ENCODE measurements around the gene MELTF.

MELTF gene

DNA sequence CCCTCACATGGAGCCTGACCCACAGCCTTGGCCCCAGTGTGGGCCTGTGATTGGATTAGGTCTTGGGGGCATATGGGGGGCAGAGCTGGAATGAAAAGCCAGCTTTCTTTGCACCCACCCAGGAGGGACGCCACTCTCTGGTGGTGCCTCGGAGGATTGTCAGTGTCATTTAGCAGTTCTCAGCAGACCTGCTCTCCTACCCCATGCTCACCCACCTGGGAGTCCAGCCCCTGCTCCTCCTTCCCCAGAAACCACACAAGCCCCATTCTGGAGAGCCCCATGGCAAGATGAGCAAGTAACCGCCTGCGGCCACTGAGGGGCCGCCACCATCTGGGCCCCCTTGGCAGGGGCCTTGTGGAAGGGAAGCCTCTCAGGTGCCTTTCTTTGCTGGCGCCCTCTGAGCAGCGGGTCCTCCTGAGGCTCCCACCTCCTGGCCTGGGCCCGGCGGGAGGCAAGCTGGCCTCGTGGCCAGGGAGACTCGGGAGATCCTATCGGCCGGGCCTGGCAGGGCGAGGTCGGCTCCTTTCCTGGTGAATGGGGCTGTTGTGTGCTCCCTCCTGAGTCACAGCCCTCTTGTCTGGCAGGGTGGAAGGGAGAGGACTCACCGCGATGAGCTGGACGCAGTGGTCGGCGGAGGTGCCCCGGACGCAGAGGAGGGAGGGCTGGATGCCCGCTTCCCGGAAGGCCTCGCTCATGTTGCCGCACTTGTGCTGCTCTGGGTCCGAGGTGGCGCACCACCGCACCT, 2.3 kb downstream of the MELTF start:
- in situ Hi-C loops (cut with MboI; ENCODE audit: low sequenced_read_pairs), result no loop called here

DNA sequence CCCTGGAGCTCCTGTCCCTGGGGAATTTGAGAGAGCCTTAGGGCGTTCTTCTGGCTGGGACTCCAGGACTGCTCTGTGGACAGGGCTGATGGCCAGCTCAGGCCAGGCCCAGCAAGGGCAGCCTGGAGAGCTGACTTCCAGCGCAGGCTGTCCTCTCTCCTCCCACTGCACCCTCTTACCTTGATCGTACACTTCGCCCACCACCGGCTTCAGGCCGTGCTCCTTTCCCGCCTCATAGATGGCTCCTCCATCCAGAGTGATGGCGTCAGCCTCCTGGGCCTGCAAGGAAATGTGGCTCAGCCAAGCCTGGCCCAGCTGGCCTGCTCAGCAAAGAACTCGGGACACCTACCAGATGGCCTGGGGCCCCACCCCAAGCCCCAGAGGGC, 3.1 kb downstream of the MELTF start:
- in situ Hi-C loops (cut with MboI; ENCODE audit: low sequenced_read_pairs), result no loop called here

DNA sequence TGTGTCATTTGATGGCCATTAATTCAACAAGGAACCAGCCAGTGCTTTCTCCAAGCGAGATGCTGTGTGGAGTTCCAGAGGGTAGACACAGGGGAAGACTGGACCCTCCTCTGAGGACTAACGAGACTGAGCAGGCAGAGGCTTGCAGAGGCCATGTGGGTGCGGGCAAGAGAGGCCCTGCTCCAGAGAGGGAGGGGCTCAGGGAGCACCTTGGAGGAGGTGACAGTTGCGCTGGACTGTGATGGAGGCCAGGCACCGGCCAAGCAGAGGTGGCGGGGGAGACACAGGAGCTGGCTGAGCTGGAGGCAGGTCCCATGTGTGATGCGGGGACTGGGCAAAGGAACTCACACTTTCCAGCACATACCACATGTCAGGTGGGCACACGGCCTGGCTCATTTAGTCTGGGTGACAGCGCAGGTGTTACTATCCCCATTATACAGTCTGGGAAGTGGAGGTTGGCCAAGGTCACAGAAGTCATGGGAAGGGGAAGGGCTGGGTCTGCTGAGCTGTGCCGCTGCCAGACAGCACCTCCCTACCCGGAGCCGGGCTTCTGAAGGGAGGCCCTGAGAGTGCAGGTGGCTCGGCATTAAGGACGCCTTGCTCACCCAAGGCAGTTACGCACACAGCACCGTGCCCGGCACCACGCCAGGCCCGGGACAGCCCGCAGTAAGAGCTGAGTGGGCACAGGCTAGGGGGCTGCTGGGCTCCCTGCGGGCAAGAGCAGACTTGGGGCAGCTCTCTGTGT, 3.7 kb downstream of the MELTF start:
- in situ Hi-C loops (cut with MboI; ENCODE audit: low sequenced_read_pairs), result no loop called here

DNA sequence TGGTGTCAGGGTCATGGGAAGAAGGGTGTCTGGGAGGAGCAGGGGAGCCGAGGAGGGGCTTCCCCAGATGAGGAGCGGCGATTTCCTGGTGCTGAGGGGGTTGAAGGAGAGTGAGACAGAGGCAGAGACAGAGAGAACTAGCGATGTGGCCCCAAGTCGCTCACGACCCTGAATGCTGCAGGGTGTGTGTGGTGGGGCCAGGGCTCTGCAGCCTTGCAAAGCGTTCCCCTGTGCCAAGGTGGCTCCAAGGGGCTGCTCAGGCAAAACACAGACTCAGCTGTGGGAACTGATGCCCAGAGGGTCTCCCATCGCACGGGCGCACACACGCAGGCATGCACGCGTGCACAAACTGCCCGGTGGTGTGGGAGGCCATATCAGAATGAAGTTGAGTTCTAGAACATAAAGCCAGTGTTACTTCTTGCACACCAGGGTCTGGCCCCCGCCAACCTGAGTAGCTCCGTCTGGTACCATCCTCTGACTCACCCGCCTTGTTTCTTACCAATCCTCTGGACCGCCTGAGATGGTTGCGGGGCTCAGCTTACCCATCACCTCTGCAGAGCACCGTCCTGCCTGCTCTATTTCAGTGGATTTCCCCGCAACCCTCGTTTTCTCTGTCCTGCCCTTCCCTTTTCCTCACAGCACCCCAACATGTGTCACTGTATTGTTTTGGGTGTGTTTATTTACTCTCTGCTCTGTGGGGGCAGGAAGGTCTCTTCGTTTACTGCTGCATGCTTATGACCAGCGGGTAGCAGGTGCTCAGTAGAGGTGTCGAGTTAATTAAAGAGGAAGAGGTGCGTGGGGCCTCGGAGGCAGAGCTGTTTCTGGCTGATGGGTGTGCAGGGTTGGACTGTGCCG, 4.5 kb downstream of the MELTF start:
- in situ Hi-C loops (cut with MboI; ENCODE audit: low sequenced_read_pairs), result loop anchor here (25.0 kb wide), 1 partner anchor 162 kb away; no protein-coding TSS in a partner anchor

DNA sequence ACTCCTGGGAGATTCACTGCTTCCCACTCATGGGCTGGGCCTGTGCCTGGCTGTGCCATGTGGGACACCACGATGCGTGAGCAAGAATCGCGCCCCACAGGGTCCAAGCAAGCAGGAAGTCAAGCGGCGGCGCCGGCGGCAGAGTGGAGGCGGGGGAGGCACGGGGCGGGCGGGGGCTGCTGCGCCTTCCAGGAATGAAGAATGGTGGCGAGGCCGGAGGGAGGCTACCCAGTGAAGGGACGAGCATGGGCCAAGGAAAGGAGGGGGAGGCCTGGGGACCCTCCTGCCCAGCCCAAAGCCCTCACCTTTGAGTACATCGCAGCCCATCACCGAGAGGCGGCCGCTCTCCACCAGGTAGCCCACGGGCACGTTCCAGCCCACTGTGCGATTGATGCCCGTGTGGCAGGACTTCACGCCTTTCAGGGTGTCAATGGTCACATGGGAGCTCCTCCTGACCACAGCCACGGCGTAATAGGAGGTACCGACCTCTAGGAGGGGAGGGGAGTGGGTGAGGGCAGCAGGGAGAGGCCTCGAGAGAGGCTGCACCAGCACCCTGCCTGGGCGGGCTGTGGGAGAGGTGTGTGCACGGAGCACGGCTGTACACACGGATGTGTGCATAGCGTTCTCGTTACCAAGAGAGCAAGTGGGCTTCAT, 5.5 kb downstream of the MELTF start:
- in situ Hi-C loops (cut with MboI; ENCODE audit: low sequenced_read_pairs), result loop anchor here (25.0 kb wide), 1 partner anchor 163 kb away; no protein-coding TSS in a partner anchor

DNA sequence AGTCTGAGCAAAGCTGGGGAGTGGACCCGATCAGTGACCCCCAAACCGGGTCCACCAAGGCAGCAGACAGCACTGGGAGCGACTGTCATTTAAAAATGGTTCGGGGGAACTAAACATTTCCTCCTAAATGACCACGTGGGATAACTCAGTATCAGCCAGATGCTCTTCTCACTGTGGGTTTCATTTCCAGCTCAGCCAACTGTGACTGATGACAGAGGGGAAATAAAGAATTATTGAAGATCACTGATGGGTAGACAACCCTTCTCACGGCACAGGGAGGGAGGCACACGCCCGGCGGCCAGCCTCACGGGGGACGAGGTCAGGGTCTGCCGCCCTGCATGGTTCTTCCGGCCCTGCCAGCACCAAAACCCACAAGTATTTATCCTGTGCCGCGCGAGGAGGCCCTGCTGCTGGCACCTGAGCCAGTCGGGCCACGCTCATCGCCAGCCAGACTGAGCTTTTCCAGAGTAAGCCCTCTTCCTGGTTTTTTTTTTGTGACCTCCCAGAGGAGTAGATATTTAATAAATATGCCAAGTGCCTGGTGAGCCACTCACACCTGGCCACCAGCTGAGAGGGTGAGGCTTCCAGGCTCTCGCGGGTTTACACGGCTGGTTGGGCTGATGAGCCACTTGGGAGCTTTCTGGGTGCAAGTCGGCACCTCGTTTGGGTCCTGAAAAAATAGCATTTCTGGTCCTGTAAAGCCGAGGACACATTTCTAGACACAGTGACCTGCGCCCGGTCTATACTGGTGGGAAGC, 6.2 kb downstream of the MELTF start:
- in situ Hi-C loops (cut with MboI; ENCODE audit: low sequenced_read_pairs), result loop anchor here (25.0 kb wide), 1 partner anchor 164 kb away; no protein-coding TSS in a partner anchor

DNA sequence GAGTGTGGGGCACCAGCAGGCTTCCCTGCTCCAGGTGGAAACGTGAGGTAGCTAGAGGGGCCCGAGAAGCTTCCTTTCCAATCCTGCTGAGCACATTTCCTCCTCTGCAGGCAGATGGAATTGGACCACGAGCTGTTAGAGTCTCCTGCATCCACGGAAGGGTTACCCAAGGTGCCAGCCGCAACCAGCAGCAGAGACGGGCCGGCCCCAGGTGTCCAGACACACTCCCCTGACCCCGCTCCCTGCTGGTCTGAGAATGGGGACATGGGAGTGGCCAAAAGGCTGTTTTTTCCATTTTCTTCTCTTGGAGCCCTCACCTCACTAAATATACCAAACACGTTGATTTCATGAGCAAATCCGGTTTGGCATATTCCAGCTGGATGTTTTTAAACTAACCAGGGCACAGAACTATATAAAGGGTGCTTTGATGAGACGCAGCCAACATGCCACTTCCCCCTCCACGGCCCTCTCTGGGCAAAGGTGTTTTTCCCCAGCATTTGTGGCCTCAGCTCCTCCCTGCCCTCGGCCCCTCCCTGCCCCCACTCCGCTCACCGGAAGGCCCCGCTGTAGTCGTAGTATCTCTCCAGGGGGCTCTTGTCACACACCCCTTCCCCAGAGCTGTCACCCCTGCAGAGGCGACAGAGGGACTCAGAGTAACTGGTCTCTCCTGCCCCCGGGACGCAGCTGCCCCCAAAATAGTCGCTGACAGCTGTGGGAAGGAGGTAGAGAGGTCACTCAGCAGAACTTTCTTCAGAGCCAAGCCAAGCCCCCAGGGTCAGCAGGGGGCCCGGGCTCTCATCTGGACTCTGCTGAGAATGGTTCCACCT, 7.0 kb downstream of the MELTF start:
- in situ Hi-C loops (cut with MboI; ENCODE audit: low sequenced_read_pairs), result loop anchor here (25.0 kb wide), 1 partner anchor 165 kb away; no protein-coding TSS in a partner anchor

DNA sequence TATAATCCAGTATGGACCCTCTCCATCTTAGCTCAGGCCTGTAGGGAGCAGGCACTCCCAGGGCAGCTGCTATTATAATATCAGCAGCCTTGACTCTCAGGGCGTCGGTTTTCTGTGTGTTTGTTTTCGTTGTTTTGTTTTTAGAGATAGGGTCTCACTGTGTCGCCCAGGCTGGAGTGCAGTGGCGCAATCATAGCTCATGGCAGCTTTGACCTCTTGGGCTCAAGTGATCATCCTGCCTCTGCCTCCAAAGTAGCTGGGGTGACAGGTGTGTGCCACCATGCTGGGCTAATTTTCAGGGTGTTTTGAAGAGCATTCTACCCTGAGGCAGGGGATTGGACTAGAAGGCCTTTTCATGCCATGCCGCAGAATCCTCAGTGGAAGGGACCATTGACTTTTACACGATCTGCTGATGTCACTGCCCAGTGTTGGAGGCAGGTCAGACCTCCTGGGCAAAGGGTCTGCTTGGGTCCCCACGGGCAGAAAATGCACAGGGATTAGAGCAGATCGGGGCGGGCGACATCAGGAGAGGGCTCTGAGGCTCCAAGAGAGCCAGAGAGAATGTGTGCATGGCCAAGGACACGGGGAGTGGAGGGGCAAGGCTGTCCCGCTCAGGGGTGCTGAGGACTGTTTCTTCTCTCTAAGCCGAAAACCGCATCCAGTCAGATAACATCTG, 7.8 kb downstream of the MELTF start:
- in situ Hi-C loops (cut with MboI; ENCODE audit: low sequenced_read_pairs), result loop anchor here (25.0 kb wide), 1 partner anchor 165 kb away; no protein-coding TSS in a partner anchor

DNA sequence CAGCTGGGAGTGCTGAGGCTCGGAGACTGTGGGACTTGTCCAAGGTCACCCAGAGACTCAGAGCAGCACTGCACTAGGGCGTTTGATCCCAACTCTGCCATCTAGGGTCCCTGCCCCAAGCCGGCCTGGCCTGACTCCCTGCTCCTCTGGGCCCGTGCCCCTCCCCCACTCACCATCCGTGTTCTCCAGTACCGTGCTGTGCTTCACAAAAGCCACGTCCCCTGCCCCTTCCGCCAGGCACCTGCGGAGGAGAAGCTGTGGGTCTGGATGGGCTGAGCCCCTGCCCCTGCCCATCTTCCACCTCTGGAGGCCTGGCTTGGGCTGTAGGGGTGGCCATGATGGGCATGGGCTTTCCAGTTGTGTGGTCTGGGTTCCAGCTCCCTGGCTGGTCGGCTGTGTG, 8.4 kb downstream of the MELTF start:
- in situ Hi-C loops (cut with MboI; ENCODE audit: low sequenced_read_pairs), result loop anchor here (25.0 kb wide), 1 partner anchor 166 kb away; no protein-coding TSS in a partner anchor

DNA sequence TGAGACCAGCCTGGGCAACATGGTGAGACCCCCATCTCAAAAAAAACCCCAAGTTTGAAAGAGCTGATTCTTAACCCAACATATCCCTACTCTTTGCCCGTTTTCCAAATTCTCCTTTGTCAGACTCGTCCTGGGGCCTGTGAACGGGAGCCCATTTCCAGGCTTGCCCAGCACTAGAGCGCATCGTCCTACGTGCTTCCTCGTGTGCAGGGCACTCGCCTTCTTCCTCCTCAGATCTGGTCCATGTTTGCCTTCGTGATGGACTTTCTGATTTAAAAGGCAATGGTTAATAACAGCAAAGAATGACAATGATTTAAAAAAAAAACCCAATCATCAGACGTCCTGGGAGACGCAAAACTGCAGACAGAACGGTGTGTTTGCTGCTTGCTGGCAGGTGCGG, 10.1 kb downstream of the MELTF start:
- in situ Hi-C loops (cut with MboI; ENCODE audit: low sequenced_read_pairs), result loop anchor here (25.0 kb wide), 1 partner anchor 168 kb away; no protein-coding TSS in a partner anchor

DNA sequence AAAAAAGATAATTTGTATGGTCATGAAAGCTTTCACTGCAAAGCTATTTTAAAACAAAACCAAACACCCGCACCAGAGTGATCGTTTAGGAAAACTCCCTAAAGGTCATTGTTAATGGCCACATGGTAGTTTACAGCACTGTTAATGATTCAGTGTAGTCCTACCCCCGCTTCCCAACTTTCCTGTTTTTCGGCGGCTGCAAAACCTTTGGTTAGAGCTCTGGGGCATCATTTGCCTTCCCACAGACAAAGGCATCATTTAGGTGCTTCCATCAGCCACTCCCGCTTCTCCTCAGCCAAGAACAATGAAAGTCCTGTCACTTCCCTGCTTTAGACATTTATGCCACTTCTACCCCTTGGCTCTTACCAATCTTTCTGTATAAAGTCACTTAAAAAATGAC, 10.6 kb downstream of the MELTF start:
- in situ Hi-C loops (cut with MboI; ENCODE audit: low sequenced_read_pairs), result loop anchor here (25.0 kb wide), 1 partner anchor 168 kb away; no protein-coding TSS in a partner anchor

DNA sequence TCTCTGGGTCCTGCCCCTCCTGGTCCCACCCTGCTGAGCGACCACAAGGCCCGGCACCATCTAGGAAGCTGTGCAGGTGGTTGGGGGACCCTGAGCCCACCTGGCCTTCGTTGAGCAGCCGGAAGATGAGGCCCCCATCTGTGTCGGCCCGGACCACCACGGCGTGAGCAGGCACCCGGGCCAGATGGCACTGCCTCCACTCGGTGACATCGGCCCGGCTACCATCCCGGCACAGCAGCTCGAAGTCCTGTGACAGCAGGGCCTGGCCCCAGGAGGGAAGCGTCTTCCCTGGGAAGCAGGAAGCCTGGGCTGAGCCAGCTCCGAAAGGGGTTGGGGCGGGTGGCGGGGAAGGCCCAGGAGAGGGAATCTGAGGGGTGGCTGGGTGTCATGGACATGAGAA, 12.6 kb downstream of the MELTF start:
- in situ Hi-C loops (cut with MboI; ENCODE audit: low sequenced_read_pairs), result loop anchor here (25.0 kb wide), 1 partner anchor 170 kb away; no protein-coding TSS in a partner anchor

DNA sequence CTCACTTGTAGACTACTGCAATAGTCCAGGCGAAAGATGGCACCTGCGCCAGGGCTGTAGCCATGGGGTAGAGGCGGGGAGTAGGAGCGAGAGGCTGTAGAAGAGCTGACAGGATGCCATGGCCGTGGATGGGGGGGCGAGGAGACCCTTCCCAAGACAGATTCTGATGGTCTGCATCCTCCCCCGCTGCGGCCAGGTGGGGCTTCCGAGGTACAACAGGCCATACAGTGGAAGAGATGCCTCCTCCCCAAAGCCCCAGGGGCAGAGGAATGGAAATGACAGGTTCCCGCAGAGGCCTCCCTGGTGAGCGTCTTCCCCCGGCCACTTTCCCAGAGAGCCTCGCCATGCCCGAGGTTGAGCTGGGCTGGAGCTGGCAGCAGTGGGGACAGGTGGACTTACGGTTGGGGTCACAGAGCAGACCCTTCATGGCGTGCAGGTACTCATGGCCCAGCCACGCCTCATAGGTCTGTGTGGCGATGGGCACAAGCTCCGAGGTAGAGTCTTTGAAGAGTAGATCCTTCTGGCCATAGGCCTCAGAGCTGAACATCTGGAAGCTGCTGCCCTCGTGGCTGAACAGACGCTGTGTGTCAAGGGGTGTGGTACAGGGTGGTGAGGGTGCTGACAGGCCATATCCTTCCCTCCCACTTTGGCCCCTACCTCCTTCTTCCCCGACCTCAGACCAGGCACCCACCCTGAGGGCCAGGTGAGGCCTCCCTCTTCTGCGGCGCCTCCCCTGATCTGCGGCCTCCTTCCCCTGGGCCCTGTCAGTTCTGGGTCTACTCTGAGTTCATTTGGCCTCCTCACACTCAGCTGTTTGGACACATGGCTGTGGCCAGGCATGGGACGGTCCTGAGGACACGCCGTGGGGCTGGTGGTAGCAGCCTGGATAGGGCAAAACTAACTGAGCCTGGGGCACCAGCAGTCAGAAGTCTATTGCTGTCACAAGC, 13.6 kb downstream of the MELTF start:
- in situ Hi-C loops (cut with MboI; ENCODE audit: low sequenced_read_pairs), result loop anchor here (25.0 kb wide), 1 partner anchor 171 kb away; no protein-coding TSS in a partner anchor

DNA sequence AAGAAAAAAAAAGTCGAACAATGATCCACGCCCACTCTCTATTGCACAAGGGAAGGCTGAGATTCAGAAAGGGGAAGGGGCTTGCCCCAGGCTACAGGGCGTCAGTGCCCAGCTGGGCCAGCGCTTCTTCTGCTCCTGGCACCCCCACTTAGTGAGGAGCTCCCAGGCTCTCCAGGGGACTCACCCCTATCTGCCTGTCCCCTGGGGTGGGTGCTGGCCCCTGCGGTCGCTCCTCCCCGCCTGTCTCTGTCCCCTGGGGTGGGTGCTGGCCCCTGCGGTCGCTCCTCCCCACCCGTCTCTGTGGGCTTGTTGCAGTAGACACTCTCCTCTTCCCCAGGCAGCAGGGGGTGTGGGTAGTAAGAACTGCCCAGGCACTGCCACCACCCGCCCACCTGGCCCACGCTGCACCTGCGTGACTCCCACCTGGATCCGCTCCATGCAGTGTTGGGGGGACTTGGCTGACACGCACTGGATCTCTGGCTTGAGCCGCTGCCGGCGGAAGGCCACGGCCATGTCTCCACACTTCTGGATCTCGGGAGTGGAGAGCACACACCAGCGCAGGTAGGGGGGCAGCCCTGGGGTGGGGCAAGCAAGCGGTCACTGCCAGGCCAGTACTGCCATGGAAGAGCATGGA, 14.6 kb downstream of the MELTF start:
- in situ Hi-C loops (cut with MboI; ENCODE audit: low sequenced_read_pairs), result loop anchor here (25.0 kb wide), 1 partner anchor 172 kb away; no protein-coding TSS in a partner anchor

DNA sequence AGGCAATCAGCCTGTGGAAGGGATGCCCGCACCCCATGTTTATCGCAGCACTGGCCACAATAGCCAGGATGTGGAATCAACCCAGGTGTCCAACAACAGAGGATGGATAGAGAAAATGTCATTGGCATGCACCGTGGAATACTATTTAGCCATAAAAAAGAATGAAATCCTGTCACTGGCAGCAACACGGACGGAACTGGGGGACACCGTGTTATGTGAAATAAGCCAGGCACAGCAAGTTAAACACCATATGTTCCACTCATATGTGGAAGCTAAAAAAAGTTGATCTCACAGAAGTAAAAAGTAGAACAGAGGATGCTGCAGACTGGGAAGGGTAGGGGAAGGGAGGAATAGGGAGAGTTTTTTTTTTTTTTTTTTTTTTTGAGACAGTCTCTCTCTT, 15.6 kb downstream of the MELTF start:
- in situ Hi-C loops (cut with MboI; ENCODE audit: low sequenced_read_pairs), result loop anchor here (25.0 kb wide), 1 partner anchor 173 kb away; no protein-coding TSS in a partner anchor

DNA sequence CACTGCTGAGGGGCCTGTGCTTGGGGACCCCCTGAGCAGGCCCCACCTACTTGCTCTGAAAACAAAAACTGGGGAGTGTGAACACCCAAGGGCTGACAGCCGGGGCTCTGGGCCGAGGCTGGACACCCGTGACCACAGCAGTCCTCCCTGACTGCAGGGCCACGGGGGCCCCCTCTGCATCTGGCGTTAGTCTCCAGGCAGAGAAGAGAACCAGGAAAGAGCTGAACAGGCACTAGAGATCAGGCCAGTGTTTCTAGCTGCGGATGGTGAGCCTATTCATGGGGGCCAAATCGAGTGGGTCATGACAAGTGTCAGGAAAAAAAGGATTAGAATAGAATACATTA, 17.1 kb downstream of the MELTF start:
- in situ Hi-C loops (cut with MboI; ENCODE audit: low sequenced_read_pairs), result loop anchor here (25.0 kb wide), 1 partner anchor 175 kb away; no protein-coding TSS in a partner anchor
